Neural cell (in vitro differentiated cells): ENCODE data around the gene SMG6. TPM values are rescaled to one million over a fixed set of nuclear protein-coding genes. Genes with fewer than 3 reads are reported as not detected.

ENCODE experiments used
- H2AFZ ChIP-seq: fragments of 200-600, 300-800 bp; sonication (generic), shearing (Covaris generic); 2 replicates; pipeline ENCODE4 v1.6.0; 2014; ENCODE audit warnings: low read depth, mild to moderate bottlenecking, antibody characterized with exemption, low read length, moderate library complexity
- H3F3A ChIP-seq: fragments of 200-600 bp; shearing (Covaris generic); 2 replicates; pipeline ENCODE4 v1.6.1; 2016; ENCODE audit warnings: mild to moderate bottlenecking, moderate library complexity, mixed read lengths, antibody characterized with exemption, low read length; ENCODE audit not compliant: insufficient read depth, poor library complexity, severe bottlenecking
- H3K27ac ChIP-seq: fragments of 200-600, 300-800 bp; sonication (generic), shearing (Covaris generic); 2 replicates; pipeline ENCODE4 v1.5.1; 2014; ENCODE audit warnings: mild to moderate bottlenecking, low read length, moderate library complexity
- H3K27me3 ChIP-seq: fragments of 300-800, 200-600 bp; sonication (generic), shearing (Covaris generic); 2 replicates; pipeline ENCODE4 v1.6.0; 2014; ENCODE audit warnings: mild to moderate bottlenecking, low read depth, low read length, moderate library complexity; ENCODE audit not compliant: insufficient read depth
- H3K36me3 ChIP-seq: fragments of 300-800, 200-600 bp; sonication (generic), shearing (Covaris generic); 2 replicates; pipeline ENCODE4 v1.5.1; 2014; ENCODE audit warnings: mild to moderate bottlenecking, antibody characterized with exemption, low read length, moderate library complexity; ENCODE audit not compliant: insufficient read depth
- H3K4me2 ChIP-seq: fragments of 300-800, 200-600 bp; sonication (generic), shearing (Covaris generic); 2 replicates; pipeline ENCODE4 v1.6.0; 2014; ENCODE audit warnings: mild to moderate bottlenecking, low read length
- H3K4me3 ChIP-seq: fragments of 300-800, 200-600 bp; sonication (generic), shearing (Covaris generic); 2 replicates; pipeline ENCODE4 v1.5.1; 2014; ENCODE audit warnings: mild to moderate bottlenecking, low read length, moderate library complexity
- H3K79me2 ChIP-seq: fragments of 200-600 bp; shearing (Covaris generic); replicated peaks from 2 replicates; pipeline ENCODE4 v1.6.0; 2014; ENCODE audit warnings: mild to moderate bottlenecking, low read length, moderate library complexity; ENCODE audit not compliant: insufficient read depth
- H3K9ac ChIP-seq: fragments of 300-800, 200-600 bp; sonication (generic), shearing (Covaris generic); 2 replicates; pipeline ENCODE4 v1.6.1; 2016; ENCODE audit warnings: mild to moderate bottlenecking, low read length, mixed read lengths
- H3K9me2 ChIP-seq: fragments of 200-600 bp; shearing (Covaris generic); 2 replicates; pipeline ENCODE4 v1.6.1; 2016; ENCODE audit warnings: mild to moderate bottlenecking, low read length, mixed read lengths; ENCODE audit not compliant: insufficient read depth
- H3K9me3 ChIP-seq: fragments of 200-600, 300-800 bp; sonication (generic), shearing (Covaris generic); 2 replicates; pipeline ENCODE4 v1.6.1; 2016; ENCODE audit warnings: mild to moderate bottlenecking, mixed run types, low read length, moderate library complexity, mixed read lengths
- H4K20me1 ChIP-seq: fragments of 200-600 bp; shearing (Covaris generic); 2 replicates; pipeline ENCODE4 v1.6.1; 2016; ENCODE audit warnings: mild to moderate bottlenecking, mixed run types; ENCODE audit not compliant: insufficient read depth
- CTCF ChIP-seq: fragments of 450-650 bp; IDR thresholded peaks from 2 replicates; pipeline ENCODE4 v1.5.1; 2014; ENCODE audit warnings: antibody characterized with exemption, mild to moderate bottlenecking, moderate library complexity; ENCODE audit not compliant: poor library complexity, severe bottlenecking
- EP300 ChIP-seq: fragments of 450-650 bp; conservative IDR thresholded peaks from 2 replicates; pipeline ENCODE4 v1.6.1; 2014; ENCODE audit warnings: antibody characterized with exemption, mild to moderate bottlenecking, moderate library complexity; ENCODE audit not compliant: poor library complexity, severe bottlenecking
- EZH2 ChIP-seq: fragments of 200-600, 300-800 bp; shearing (Covaris generic), sonication (generic); IDR thresholded peaks from 2 replicates; pipeline ENCODE4 v1.6.1; 2014; ENCODE audit warnings: antibody characterized with exemption, low read length, borderline replicate concordance, mild to moderate bottlenecking; ENCODE audit not compliant: insufficient read depth, poor library complexity, severe bottlenecking
- MXI1 ChIP-seq: fragments of 450-650 bp; conservative IDR thresholded peaks from 2 replicates; pipeline ENCODE4 v1.6.1; 2014; ENCODE audit warnings: antibody characterized with exemption, mild to moderate bottlenecking; ENCODE audit not compliant: poor library complexity, severe bottlenecking
- POLR2AphosphoS5 ChIP-seq: IDR thresholded peaks from 2 replicates; pipeline ENCODE4 v1.6.1; 2012
- RAD21 ChIP-seq: fragments of 450-650 bp; conservative IDR thresholded peaks from 2 replicates; pipeline ENCODE4 v1.6.1; 2014; ENCODE audit warnings: antibody characterized with exemption, mild to moderate bottlenecking, moderate library complexity
- REST ChIP-seq: IDR thresholded peaks from 2 replicates; pipeline ENCODE4 v1.6.1; 2012; ENCODE audit warnings: borderline replicate concordance
- SMC3 ChIP-seq: fragments of 450-650 bp; conservative IDR thresholded peaks from 2 replicates; pipeline ENCODE4 v1.6.1; 2014; ENCODE audit warnings: antibody characterized with exemption, mild to moderate bottlenecking, moderate library complexity; ENCODE audit not compliant: poor library complexity
- TAF1 ChIP-seq: IDR thresholded peaks from 2 replicates; pipeline ENCODE4 v1.6.1; 2012; ENCODE audit warnings: low read depth
- polyA plus RNA-seq: library from polyadenylated mRNA; depleted of rRNA; stranded (reverse); fragments of >200 nt; gene quantifications from 2 replicates; pipeline ENCODE4 v1.2.3, GENCODE V29; 2014

Gene SMG6
- polyA plus RNA-seq, 1 donor from 2014 or later, result 13.9 TPM

- no peaks in the 10 kb centered on the region for H3K79me2 ChIP-seq
- H3K27ac ChIP-seq, result no peak overlapping the region
- no peak overlapping the region for H2AFZ ChIP-seq
- no peak overlapping the region for H3K4me2 ChIP-seq
- no peaks in the 10 kb centered on the region for H3K9me3 ChIP-seq
- TF ChIP-seq EP300, result no peak
- TF ChIP-seq CTCF, result no peak
- TF ChIP-seq EZH2, result no peak
- no peak for TF ChIP-seq MXI1
- no peak for TF ChIP-seq SMC3
- TF ChIP-seq POLR2AphosphoS5, result no peak
- TF ChIP-seq RAD21, result no peak
- no peak for TF ChIP-seq TAF1
- TF ChIP-seq REST, result no peak
- H3K36me3 ChIP-seq, result no peaks in the 10 kb centered on the region
- H3K9ac ChIP-seq, result no peak overlapping the region
- H3K9me2 ChIP-seq, result no peaks in the 10 kb centered on the region
- H3K27me3 ChIP-seq, result no peaks in the 10 kb centered on the region
- H3F3A ChIP-seq, result no peaks in the 10 kb centered on the region
- H3K4me3 ChIP-seq, result no peak overlapping the region
- no peaks in the 10 kb centered on the region for H4K20me1 ChIP-seq
Observed at GRCh38 chr17:2094891-2095535, 208.6 kb downstream of the SMG6 start.

- no peak overlapping the region for H3K27ac ChIP-seq
- H3K9me2 ChIP-seq, result no peaks in the 10 kb centered on the region
- H2AFZ ChIP-seq, result no peak overlapping the region
- H3K36me3 ChIP-seq, result no peaks in the 10 kb centered on the region
- H3F3A ChIP-seq, result no peaks in the 10 kb centered on the region
- H3K9ac ChIP-seq, result no peak overlapping the region
- no peaks in the 10 kb centered on the region for H3K79me2 ChIP-seq
- H3K27me3 ChIP-seq, result no peaks in the 10 kb centered on the region
- no peak overlapping the region for H3K4me2 ChIP-seq
- no peak overlapping the region for H3K4me3 ChIP-seq
- H4K20me1 ChIP-seq, result no peaks in the 10 kb centered on the region
- no peaks in the 10 kb centered on the region for H3K9me3 ChIP-seq
- TF ChIP-seq CTCF (no peak), MXI1 (no peak), REST (no peak), POLR2AphosphoS5 (no peak), EP300 (no peak), TAF1 (no peak), SMC3 (no peak), EZH2 (no peak), RAD21 (no peak)
Observed at GRCh38 chr17:2093349-2093748, 210.2 kb downstream of the SMG6 start.
